Ovary (tissue), 9 donors: ENCODE data around the gene IPO7. TPM values are rescaled to one million over a fixed set of nuclear protein-coding genes. Genes with fewer than 3 reads are reported as not detected.
A peak's percentile ranks its signal among the peaks of the same experiment; 100 is the strongest.

ENCODE experiments used
- DNase-seq, 5 donors: peaks; one replicate each; pipeline ENCODE4 v3.0.0-alpha.2; 2019 to 2020
- H3K27ac ChIP-seq, 2 donors: fragments of 200-600 bp; one replicate each; pipeline versions ENCODE4 v1.5.1 to v1.8.0; 2019 to 2022
- H3K27me3 ChIP-seq: fragments of 200-600 bp; one replicate; pipeline ENCODE4 v1.8.0; 2022
- H3K36me3 ChIP-seq: fragments of 200-600 bp; sonication (generic); one replicate; pipeline ENCODE4 v1.5.1; 2019
- H3K4me1 ChIP-seq: one replicate; pipeline ENCODE4 v1.8.1; 2013; ENCODE audit warnings: mild to moderate bottlenecking, moderate library complexity; ENCODE audit not compliant: insufficient read depth
- H3K4me3 ChIP-seq: fragments of 200-600 bp; sonication (generic); one replicate; pipeline ENCODE4 v1.5.1; 2017
- H3K9me3 ChIP-seq, 2 donors: fragments of 200-600 bp in 1 of 2; sonication (generic) in 1 of 2; one replicate each; pipeline versions ENCODE4 v1.5.1 to v1.8.1; 2013 to 2019; ENCODE audit warnings: mild to moderate bottlenecking in 1 of 2, moderate library complexity in 1 of 2
- CTCF ChIP-seq, 3 donors: fragments of 450-650 bp in 2 of 3; fragments of 200-600 bp in 1 of 3; IDR thresholded peaks; one replicate each; pipeline versions ENCODE4 v1.5.1 to v1.8.0; 2016 to 2022; ENCODE audit warnings: antibody characterized with exemption in 3 of 3, mild to moderate bottlenecking in 1 of 3
- EP300 ChIP-seq: sonication (generic); formaldehyde crosslinking; IDR thresholded peaks from one replicate; pipeline ENCODE4 v1.6.1; 2017; ENCODE audit warnings: antibody characterized with exemption
- POLR2A ChIP-seq: fragments of 450-650 bp; IDR thresholded peaks from one replicate; pipeline ENCODE4 v1.6.1; 2017; ENCODE audit warnings: antibody characterized with exemption, mild to moderate bottlenecking, moderate library complexity
- WGBS, 3 donors: extraction: QIAGEN DNeasy Blood & Tissue Kit in 1 of 3; methylation state at CpG; one replicate each; pipeline versions ENCODE4 v1.1.5 to v1.1.7; 2013 to 2017; 5-methylcytosine and 5-hydroxymethylcytosine counted together
- intact Hi-C, 4 donors: fragments of 100-400 bp; cut with DNase I; formaldehyde crosslinking; loops; one replicate each; pipeline versions ENCODE4 v1.11.0 to v1.15.1; 2022 to 2023
- polyA plus RNA-seq, 2 donors: library from polyadenylated mRNA; stranded (reverse); fragments of 200-250 nt in 1 of 2; fragments of 350-450 nt in 1 of 2; fragmentation: Illumina TruSeq in 1 of 2; extraction: RNeasy Lipid Tissue Mini Kit (QIAGEN cat#74804) in 1 of 2; gene quantifications; one replicate each; pipeline ENCODE4 v1.2.3, GENCODE V29; 2013 to 2014
- total RNA-seq, 7 donors: library from RNA; depleted of rRNA in 2 of 7; stranded (reverse); fragments of >200 nt in 2 of 7; fragmentation: NEBNext Ultra II Directional in 3 of 7; extraction: Animal tissue kit (Norgen Biotek cat#: 25700) in 3 of 7; gene quantifications; one replicate each; pipeline versions ENCODE4 v1.1.0 to v1.2.4, GENCODE V29; 2016 to 2023
- donor health status: DM: no; HTN: no; CAD: no; lungs with moderate emphysema.
- donor health status: DM: no; HTN: no; CAD: no.
- donor health status: Bipolar disorder and iron deficiency.
- donor health status: DM: yes; HTN: yes; CAD: no.
- donor health status: DM: no; HTN: no; CAD: no.
- donor health status: DM: yes; HTN: yes; CAD: no.

The IPO7 gene
- total and polyA plus RNA-seq, 9 donors: 32.3 to 122 (median 100) TPM

GRCh38 chr11:9362393-9362863 lies 22.0 kb upstream of the IPO7 start:
- Histone ChIP-seq H3K27ac (no peak overlapping the region), H3K4me1 (peaks cover 4% of the 10 kb centered on the region), H3K9me3 (no peaks in the 10 kb centered on the region), H3K27me3 (no peaks in the 10 kb centered on the region), H3K36me3 (no peaks in the 10 kb centered on the region), H3K4me3 (no peak overlapping the region)
- 51 to 60% (median 54%) methylated on average over 2 of the region's 2 CpGs for WGBS, 3 donors
- DNase-seq: no peak
- intact Hi-C loops: loop anchor here in 1 of 4 donors (5.0 kb wide), 1 partner anchor 100 kb away; the partner anchor contains the start of gene ZNF143
- TF ChIP-seq POLR2A: no peak
- TF ChIP-seq CTCF (IDR thresholded peaks at IDR 0.05): no peak
- no peak for TF ChIP-seq EP300

GRCh38 chr11:9363954-9364912 lies 20.2 kb upstream of the IPO7 start:
- intact Hi-C loops: loop anchor here in 1 of 4 donors (1.0 to 5.0 kb wide), 2 partner anchors 50 to 98 kb away; partner anchors contain the start of genes TMEM41B and ZNF143
- WGBS, 3 donors: 1 to 3% (median 1%) methylated on average over 52 to 64 of the region's 64 CpGs
- Histone ChIP-seq H3K36me3 (no peaks in the 10 kb centered on the region), H3K4me1 (peaks cover 4% of the 10 kb centered on the region), H3K4me3 (peak overlapping the region; percentile 52), H3K27me3 (no peaks in the 10 kb centered on the region), H3K9me3 (no peaks in the 10 kb centered on the region), H3K27ac (peak overlapping the region; percentile 74 to 77)
- TF ChIP-seq CTCF (IDR thresholded peaks at IDR 0.05): no peak
- TF ChIP-seq POLR2A: peak; percentile 69
- peak; percentile 78 for TF ChIP-seq EP300
- peak; percentile 88 to 94 (median 89) for DNase-seq

GRCh38 chr11:9367551-9367950 lies 16.9 kb upstream of the IPO7 start:
- intact Hi-C loops: no loop called here

GRCh38 chr11:9377036-9377435 lies 7.4 kb upstream of the IPO7 start:
- no peak overlapping the region for H3K4me3 ChIP-seq
- H3K9me3 ChIP-seq: no peaks in the 10 kb centered on the region
- intact Hi-C loops: no loop called here
- DNase-seq: no peak
- H3K27me3 ChIP-seq: no peaks in the 10 kb centered on the region
- no peaks in the 10 kb centered on the region for H3K4me1 ChIP-seq
- no peak overlapping the region for H3K27ac ChIP-seq
- TF ChIP-seq POLR2A (no peak), EP300 (no peak), CTCF (IDR thresholded peaks at IDR 0.05) (no peak)
- H3K36me3 ChIP-seq: no peaks in the 10 kb centered on the region
- WGBS, 3 donors: 81 to 94% (median 90%) methylated on average over 1 of the region's 1 CpG

More at GRCh38 chr11:9367551-9367950, 16.9 kb upstream of the IPO7 start:
- Histone ChIP-seq H3K4me3 (no peak overlapping the region), H3K4me1 (peaks cover 4% of the 10 kb centered on the region), H3K27me3 (no peaks in the 10 kb centered on the region), H3K36me3 (no peaks in the 10 kb centered on the region), H3K9me3 (no peaks in the 10 kb centered on the region), H3K27ac (no peak overlapping the region)
- WGBS, 3 donors: 31 to 35% (median 32%) methylated on average over 2 of the region's 2 CpGs
- TF ChIP-seq CTCF (IDR thresholded peaks at IDR 0.05): no peak
- TF ChIP-seq EP300: no peak
- DNase-seq: no peak
